GM15510 (cell line): ENCODE measurements around the gene HMCN1.

Experiments used
- POLR2A ChIP-seq: IDR thresholded peaks from 3 replicates; pipeline ENCODE4 v1.6.1; 2011; ENCODE audit warnings: borderline replicate concordance; ENCODE audit not compliant: insufficient read length; ENCODE audit errors: extremely low read depth

Gene HMCN1

DNA sequence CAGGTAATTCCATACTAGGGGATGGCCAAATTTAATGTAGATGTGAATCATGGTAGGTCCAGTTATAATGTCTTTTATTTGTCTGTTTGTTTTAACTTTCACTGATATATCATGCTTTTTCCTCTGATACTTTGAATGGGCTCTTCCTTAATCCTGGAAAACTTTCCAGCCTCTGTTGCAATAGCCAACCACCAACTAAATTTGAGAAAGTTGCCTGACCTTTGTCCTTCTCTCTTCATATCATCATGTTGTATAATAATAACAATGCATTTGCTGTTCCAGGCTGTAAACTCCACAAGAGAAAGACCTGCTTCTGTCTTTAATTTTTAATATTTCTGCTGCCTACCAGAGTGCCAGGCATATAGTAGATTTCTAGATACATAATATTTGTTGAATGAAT, 146.1 kb downstream of the HMCN1 start:
- no peak for TF ChIP-seq POLR2A

DNA sequence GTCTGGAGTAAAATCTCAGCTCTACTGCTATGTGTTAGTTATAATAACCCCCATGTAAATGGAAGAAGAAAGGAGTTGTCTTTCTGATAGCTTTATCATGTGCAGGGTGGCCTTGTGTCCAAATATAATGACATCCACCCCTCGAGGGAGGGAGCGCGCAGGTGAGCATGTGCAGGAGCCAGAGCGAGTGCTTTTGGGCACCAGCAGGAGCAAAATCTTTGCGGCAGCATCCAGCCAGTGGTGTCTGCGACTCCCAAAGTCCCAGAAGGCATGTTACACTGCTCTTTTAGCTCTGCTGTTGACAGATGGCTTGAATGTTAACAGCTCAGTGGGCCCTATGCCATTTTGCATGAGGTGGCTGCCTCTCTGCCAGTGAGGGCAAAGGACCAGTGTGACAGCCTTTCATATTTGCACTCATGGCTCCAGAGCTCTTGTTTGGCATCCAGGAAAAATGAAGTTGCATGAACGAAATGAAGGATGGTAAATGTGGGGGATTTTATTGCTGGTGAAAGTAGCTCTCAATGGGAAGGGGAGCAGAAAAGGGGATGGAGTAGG, 146.7 kb downstream of the HMCN1 start:
- no peak for TF ChIP-seq POLR2A

DNA sequence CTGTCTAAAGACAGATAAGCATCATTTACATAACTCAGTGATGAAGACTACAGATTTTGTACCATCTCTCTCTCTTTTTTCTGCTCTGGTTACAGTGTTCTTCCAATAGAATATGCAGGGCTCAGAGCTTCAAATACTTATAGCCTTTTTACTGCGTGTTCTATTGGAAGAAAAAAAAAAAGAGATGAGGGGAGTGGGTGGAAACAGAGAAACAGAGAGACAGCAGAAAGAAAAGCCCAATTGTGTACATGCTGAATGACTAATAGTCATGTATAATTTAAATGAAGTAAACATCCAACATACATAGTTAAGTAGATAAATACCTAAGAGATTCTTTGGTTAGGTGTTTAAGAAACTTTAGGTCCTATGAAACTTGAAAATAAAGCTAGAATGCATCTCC, 151.9 kb downstream of the HMCN1 start:
- no peak for TF ChIP-seq POLR2A

DNA sequence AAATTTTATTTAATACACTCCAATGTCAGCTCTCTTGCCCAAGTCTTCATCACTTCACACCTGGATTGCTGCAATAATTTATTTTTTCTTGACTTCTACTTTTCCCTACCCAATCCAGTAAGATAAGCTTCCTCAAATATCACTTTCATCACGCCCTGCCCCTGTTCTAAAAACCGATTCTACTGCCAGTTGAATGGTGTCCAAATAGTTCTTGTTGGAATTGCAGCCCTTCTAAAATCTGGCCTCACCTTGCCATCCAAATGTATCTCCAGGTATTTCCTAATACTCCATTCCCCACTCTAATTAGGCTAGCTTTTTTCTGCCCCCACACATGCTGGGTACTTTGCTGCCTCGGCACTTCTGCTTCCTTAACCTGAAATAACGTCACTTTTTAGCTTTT, 152.5 kb downstream of the HMCN1 start:
- TF ChIP-seq POLR2A = no peak

DNA sequence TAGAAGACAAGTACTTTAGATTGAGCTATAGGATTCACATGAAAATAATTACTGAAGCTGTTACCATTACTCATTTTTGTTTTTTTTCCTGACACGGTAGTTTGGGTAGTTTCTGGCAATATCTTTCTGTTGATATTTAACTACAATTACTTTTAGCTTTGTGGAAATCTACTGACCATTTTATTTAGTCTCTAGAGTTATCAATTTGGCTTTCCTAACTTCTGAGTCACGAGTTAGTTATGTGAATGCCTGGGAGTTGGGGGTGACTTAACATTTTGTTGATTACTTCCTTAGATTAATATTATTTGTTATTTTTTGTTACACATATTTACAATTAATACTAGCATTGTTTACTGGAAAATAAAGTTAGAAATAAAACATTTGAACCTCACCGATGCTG, 160.6 kb downstream of the HMCN1 start:
- TF ChIP-seq POLR2A = no peak

DNA sequence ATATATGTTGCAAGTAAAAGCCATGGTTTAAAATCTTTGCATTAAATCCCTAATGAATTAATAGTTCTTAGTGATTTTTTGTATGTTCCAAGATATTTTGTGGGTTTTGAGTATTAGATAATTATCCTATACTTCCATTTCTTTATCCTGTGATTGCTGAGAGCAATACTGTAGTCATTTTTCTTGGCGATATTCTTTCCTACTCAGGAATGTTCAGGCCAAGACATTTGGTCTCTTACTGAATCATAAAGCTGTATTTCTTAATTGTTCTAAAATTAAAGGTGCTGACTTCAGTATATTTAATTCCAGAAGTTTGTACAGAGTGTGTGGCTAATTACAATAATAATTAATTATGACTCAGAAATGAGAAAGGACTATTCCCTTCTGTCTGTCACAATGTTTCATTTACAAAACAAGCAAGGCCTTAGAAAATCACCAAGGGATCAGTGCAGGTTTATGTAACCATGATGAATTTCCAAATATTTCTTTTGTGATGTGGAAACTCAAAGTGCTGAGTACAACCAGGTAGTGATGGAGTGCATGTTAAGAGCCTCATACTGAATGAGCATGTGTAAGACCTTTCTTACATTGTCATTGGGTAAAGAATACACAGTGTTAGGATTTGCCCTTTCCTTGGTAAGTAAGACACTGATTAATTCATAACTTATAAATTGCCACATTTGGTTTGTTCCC, 161.2 kb downstream of the HMCN1 start:
- TF ChIP-seq POLR2A = no peak

DNA sequence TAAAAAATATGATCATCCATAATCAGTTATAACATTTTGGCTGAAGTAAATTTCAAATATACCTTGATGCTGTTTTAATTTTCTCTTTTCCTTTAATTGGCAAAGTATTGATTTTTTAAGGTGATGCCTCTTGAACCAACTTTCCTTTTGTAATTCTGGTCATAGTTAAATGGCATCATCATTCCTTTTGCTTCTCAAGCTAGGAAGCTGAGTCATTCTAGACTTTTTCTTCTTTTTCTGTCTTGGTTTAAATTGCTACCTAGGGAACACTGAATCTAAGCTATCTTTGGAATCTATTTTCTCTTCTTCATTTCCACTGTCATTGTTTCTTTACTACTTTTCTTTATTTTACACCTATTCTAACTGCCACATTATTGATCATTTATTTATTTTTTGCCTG, 162.7 kb downstream of the HMCN1 start:
- TF ChIP-seq POLR2A = no peak

DNA sequence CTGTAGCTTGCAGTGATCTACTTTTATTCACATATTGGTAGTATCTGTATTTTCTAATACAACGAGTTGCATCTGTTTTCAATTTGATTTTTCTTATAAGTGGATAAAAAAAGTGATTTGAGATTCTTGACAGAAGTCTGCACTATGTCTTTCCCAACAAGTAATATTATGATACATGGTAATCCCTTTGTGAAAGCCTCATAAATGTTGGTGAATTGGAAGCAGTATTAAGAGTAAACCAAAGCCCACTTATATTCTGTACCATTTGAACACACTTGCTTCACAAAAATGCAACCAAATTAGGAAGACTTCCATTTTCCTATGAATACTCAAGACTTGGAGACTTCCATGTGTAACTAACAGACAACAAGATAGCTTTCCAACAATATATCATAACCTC, 172.0 kb downstream of the HMCN1 start:
- no peak for TF ChIP-seq POLR2A

DNA sequence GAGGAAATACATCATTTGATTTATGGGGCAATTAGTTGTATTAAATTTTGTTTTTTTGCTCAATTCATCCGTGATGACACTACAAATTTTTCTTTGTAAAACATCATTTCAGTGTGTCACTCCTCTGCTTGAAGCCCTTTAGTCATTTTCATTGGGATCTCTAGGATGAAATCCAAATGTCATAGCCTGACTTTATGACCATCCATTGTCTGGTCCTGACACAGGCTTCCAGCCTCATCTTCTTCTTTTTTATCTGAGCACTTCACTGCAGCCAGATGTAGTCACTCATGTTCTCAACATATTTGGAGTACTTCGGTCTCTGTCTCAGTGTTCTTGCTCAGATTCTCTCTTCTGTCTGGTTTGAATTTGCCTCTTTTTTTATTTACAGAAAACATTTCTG, 173.1 kb downstream of the HMCN1 start:
- TF ChIP-seq POLR2A = no peak

DNA sequence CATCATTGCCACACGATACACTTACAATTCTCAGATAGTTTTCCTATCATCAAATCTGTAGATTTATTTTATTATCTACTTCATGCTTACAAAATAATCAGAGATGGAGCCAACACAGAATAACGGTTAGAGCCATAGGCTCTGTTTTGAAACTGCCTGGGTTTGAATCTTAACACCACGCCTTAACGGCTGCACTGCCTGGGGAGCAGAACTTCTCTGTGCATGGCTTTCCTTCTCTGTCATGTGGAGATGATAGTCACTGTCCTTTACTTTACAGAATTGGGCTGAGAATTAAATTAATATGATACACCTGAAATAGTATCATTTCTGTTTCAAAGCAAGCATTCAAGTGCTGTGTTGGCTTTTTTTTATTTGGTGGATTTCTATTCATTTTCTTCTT, 177.8 kb downstream of the HMCN1 start:
- TF ChIP-seq POLR2A = no peak

DNA sequence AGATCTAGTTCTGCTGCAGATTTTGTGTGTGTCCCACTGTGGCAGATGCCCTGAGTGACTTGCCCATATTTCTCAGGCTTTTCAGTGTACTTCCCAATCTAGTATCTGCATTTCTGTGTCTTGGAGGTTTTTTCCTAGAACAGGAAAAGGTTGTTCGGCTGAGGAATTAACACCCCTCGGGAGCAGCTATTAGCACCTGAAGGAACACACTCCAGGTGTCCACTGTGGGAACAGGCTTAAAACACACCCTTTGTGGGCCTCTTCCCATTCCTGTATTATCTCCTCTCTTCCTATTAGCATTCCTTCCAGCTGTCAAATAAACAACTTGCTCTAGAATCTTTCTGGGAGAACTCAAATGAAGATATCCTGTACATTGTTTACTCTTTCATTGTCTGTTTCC, 178.3 kb downstream of the HMCN1 start:
- no peak for TF ChIP-seq POLR2A

DNA sequence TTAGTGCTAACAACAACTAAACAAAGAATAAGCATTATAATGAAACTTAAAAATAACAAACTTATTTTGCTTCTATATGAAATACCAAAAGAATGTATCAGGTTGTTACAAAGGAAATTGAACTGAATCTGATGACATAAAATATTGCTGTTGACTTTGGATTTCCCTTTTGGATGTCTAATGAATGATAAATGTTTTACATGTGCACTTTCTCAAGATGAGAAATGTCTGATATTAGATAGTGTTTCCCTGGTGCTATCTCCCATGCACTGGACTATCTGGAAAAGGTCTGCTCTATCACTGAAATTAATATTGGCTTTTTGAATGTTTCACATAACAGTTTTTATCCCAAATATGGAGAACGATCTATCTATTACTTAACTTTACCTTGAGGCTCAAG, 179.9 kb downstream of the HMCN1 start:
- TF ChIP-seq POLR2A = no peak

DNA sequence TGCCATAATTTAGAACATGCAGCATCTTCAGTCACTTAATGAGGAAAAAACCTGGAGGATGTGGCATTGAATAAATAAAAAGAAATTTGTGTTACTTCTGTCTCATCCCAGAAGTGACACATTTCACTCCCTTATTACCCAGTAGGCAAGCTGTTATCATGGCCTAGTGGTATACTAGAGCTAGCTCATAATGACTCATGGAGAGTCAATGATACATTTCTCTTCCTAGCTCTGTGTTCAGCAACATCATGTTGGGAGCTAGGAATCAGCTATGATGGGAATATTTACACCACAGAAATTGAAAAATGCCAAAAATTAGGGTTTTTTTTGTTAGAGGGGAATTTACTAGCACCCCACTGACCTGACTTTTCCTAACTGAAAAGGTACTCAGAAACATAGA, 182.7 kb downstream of the HMCN1 start:
- no peak for TF ChIP-seq POLR2A

DNA sequence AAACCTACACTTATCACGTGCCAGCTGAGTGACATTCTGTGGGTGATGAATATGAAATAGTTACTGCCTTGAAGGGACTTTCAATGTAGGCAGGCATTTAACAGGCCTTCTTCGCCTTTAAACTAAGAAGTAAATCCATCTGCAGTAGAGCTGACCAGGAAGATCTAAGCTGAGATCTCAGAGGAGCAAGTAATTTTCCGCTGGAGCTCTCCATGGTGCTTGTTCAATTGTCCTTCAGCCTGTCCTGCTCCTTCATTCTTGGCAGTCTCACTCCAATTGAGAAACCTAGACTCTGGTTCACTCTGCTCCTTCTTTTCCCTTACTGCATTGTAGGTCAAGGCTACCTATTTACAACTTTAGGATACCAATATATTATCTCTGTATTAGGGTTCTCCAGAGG, 183.5 kb downstream of the HMCN1 start:
- TF ChIP-seq POLR2A = no peak

DNA sequence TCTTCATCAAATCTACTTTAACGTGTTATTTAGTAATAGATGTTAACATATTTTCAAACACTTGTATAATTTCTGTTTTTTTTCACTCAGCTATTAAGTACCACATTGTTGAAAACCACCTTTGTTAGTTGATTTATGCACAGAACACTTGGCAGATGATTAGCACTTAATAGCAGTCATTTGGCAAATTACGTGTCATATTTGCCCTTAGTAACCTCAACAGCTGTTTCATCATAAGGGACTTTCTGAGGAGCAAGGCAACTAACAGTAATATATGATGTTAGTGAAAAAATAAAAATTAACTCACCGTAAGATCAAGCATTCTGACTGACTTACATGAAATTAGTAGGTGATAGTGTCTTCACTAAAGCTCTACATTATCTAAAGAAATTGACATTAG, 186.4 kb downstream of the HMCN1 start:
- TF ChIP-seq POLR2A = no peak

DNA sequence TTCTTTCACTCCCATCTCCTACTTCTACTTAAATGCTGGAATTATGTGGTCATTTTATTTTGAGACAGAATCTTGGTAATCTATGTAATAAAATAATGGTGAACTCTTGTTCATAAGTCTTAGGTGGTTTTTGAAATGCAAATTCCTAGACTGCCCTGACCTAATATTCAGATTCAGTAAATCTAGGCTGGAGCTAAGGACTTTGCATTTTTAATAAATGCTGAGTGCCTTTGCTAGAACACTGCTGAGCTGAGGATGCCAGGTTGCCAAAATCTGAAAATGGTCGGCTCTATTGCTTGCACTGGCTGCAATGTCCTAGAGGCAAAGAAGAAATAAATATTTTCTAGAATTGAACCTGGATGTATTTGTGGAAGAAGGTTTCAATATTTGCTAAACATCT, 187.4 kb downstream of the HMCN1 start:
- no peak for TF ChIP-seq POLR2A

DNA sequence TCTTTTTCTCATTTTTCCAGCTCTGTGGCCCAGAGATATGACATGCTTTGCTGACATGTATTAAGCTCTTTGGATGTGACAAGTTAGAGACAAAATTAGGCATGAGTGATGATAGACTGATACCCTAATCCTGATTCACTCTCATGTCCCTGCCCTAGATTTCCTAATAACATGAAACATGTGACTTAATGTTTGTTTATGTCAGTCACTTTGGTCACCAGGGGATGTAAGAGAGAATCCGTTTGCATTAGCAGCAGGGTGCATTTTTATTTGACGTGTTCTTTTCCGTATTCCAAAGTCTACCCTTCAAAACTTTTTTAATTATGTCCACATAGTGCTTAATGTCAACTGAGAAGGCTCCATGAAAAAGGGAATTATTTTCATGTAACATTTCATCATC, 192.4 kb downstream of the HMCN1 start:
- TF ChIP-seq POLR2A = no peak
